ENCODE data around the gene PODNL1.

- TF ChIP-seq DPF2 (CRISPR knock-in tag; IDR thresholded peaks at IDR 0.05; ENCODE audit: borderline replicate concordance, low read depth) (no peak), SMC3 (IDR thresholded peaks at IDR 0.05; ENCODE audit: low read length) (no peak), ARNT (IDR thresholded peaks at IDR 0.05) (no peak), ZNF562 (CRISPR knock-in tag; IDR thresholded peaks at IDR 0.05; ENCODE audit: borderline replicate concordance) (no peak)
These were observed 12.8 kb upstream of the PODNL1 start for GRCh38 chr19:13951043-13951442.
